H1 (cell line): Measurements from ENCODE around the gene TMEM271. TPM values are rescaled to one million over a fixed set of nuclear protein-coding genes. Genes with fewer than 3 reads are reported as not detected.

Experiments used
- RNF2 ChIP-seq: fragments of 200-900, 300-1000 bp; sonication (generic); IDR thresholded peaks from 2 replicates; pipeline ENCODE4 v1.7.1; 2016; ENCODE audit warnings: borderline replicate concordance, low read depth, mild to moderate bottlenecking, antibody characterized with exemption, low read length; ENCODE audit not compliant: poor library complexity, severe bottlenecking; ENCODE audit errors: missing control alignments
- RXRA ChIP-seq: IDR thresholded peaks from 2 replicates; pipeline ENCODE4 v1.6.1; 2011; ENCODE audit warnings: low read depth, mild to moderate bottlenecking, low read length, moderate library complexity; ENCODE audit not compliant: insufficient read depth
- TAF1 ChIP-seq: IDR thresholded peaks from 2 replicates; pipeline ENCODE4 v1.6.1; 2011; ENCODE audit warnings: mild to moderate bottlenecking, low read depth, low read length
- polyA plus RNA-seq, 7 experiments: library from polyadenylated mRNA; depleted of rRNA in 3 of 7; stranded (reverse) in 5 of 7; unstranded in 2 of 7; fragments of >200 nt in 5 of 7; fragments of 200-250 nt in 2 of 7; gene quantifications; 1 replicate in 5 of 7; 2 replicates in 1 of 7; 4 replicates in 1 of 7; pipeline versions ENCODE4 v1.2.1 to v1.2.3, GENCODE V29; 2011 to 2013; ENCODE audit warnings: missing spikeins in 2 of 7, mixed read lengths in 2 of 7
- total RNA-seq: library from RNA; stranded (reverse); fragmentation: NEBNext Ultra II Directional; extraction: Animal tissue kit (Norgen Biotek cat#: 25700); gene quantifications from 2 replicates; pipeline ENCODE4 v1.2.1, GENCODE V29; 2021

The TMEM271 gene
- total and polyA plus RNA-seq, 2 of the 8 experiments (the other 6 are each of a cell fraction or from before 2014, with no cell fraction given) = 0.08 to 0.35 TPM

DNA sequence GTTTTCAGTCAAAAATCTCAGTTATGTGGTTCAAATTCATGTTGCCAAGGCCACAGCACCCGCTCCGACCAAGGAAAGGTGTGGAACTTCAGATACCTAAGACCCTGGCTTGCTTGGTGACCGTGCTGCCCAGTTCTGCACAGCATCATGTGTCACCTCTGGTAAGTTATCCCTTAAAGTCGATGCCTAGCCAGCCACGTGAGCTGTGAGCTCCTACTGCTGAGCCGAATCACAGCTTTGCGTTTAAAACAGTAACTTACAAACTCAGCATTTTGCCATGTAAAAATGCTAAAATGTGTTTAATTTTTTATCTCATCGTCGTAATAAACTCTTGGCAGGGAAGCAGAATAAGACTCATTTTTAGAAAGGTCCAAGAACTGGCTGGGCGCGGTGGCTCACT is 5.3 kb downstream of the TMEM271 start (continued):
- no peak for TF ChIP-seq TAF1
- no peak for TF ChIP-seq RNF2
- TF ChIP-seq RXRA = no peak
